ENCODE results near the gene GNB1. TPM values are rescaled to one million over a fixed set of nuclear protein-coding genes. Genes with fewer than 3 reads are reported as not detected.

The GNB1 gene
- total RNA-seq, 3 donors from 2014 or later (not counting 1 experiment from before 2014, with no cell fraction given): 285 to 304 (median 289) TPM

DNA sequence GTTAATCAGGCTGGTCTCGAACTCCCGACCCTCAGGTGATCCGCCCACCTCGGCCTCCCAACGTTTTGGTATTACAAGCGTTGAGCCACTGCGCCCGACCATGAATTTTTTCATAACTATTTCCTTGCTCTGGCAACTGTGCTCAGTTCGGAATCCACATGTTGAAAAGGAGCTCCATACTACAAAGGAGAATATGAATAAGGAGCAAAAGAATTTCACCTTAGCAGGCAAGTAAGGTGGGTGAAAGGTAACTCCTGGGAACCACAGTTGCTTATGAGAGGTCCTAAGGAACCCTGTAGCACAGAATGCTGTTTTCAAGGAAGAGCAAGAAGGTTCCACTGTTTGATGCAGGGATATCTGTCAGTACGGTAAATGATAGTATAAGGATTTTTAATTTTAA lies 82.7 kb downstream of the GNB1 start:
- H3K4me3 Mint-ChIP-seq: no peak overlapping the region
- H3K27me3 Mint-ChIP-seq (ENCODE audit: low read depth in 2 of 2): no peaks in the 10 kb centered on the region
- Histone ChIP-seq H3K4me3 (ENCODE audit: low read length) (no peak overlapping the region), H3K27ac (ENCODE audit: low read length) (no peak overlapping the region), H3K36me3 (ENCODE audit: control insufficient read depth, insufficient read depth, low read length) (peaks cover 40% of the 10 kb centered on the region), H3K4me1 (ENCODE audit: control insufficient read depth, insufficient read depth, low read length) (no peaks in the 10 kb centered on the region), H3K9me3 (ENCODE audit: control insufficient read depth, insufficient read depth, low read length) (no peaks in the 10 kb centered on the region), H3K27me3 (ENCODE audit: control insufficient read depth, insufficient read depth, low read length) (no peaks in the 10 kb centered on the region)
- peak overlapping the region; percentile 15 to 44 for H3K27ac Mint-ChIP-seq
- H3K9me3 Mint-ChIP-seq: no peaks in the 10 kb centered on the region
- H3K36me3 Mint-ChIP-seq: no peaks in the 10 kb centered on the region
- DNase-seq (no peak), ATAC-seq (no peak)
- TF ChIP-seq, protein P1, sequence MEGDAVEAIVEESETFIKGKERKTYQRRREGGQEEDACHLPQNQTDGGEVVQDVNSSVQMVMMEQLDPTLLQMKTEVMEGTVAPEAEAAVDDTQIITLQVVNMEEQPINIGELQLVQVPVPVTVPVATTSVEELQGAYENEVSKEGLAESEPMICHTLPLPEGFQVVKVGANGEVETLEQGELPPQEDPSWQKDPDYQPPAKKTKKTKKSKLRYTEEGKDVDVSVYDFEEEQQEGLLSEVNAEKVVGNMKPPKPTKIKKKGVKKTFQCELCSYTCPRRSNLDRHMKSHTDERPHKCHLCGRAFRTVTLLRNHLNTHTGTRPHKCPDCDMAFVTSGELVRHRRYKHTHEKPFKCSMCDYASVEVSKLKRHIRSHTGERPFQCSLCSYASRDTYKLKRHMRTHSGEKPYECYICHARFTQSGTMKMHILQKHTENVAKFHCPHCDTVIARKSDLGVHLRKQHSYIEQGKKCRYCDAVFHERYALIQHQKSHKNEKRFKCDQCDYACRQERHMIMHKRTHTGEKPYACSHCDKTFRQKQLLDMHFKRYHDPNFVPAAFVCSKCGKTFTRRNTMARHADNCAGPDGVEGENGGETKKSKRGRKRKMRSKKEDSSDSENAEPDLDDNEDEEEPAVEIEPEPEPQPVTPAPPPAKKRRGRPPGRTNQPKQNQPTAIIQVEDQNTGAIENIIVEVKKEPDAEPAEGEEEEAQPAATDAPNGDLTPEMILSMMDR (IDR thresholded peaks at IDR 0.05): no peak
- 91% methylated on average over 10 of the region's 10 CpGs for WGBS (ENCODE audit: insufficient coverage)
- peaks cover 0 to 6% of the 10 kb centered on the region in 2 donors for H3K4me1 Mint-ChIP-seq
- intact Hi-C loops (cut with micrococcal nuclease): no loop called here

GRCh38 chr1:1806890-1807289 lies 84.0 kb downstream of the GNB1 start:
- H3K27ac ChIP-seq (ENCODE audit: low read length): no peak overlapping the region
- Mint-ChIP-seq H3K4me3 (no peak overlapping the region), H3K27ac (peak overlapping the region; percentile 11 to 76), H3K36me3 (no peaks in the 10 kb centered on the region), H3K9me3 (no peaks in the 10 kb centered on the region), H3K27me3 (ENCODE audit: low read depth in 2 of 2) (no peaks in the 10 kb centered on the region), H3K4me1 (peaks cover 6 to 9% of the 10 kb centered on the region in 2 donors)
- H3K27me3 ChIP-seq (ENCODE audit: control insufficient read depth, insufficient read depth, low read length): no peaks in the 10 kb centered on the region
- TF ChIP-seq, protein P1 (IDR thresholded peaks at IDR 0.05): no peak
- no peaks in the 10 kb centered on the region for H3K4me1 ChIP-seq (ENCODE audit: control insufficient read depth, insufficient read depth, low read length)
- H3K9me3 ChIP-seq (ENCODE audit: control insufficient read depth, insufficient read depth, low read length): no peaks in the 10 kb centered on the region
- no peak overlapping the region for H3K4me3 ChIP-seq (ENCODE audit: low read length)
- DNase-seq (no peak), ATAC-seq (no peak)
- WGBS (ENCODE audit: insufficient coverage): 75% methylated on average over 2 of the region's 2 CpGs
- H3K36me3 ChIP-seq (ENCODE audit: control insufficient read depth, insufficient read depth, low read length): peaks cover 46% of the 10 kb centered on the region
- intact Hi-C loops (cut with micrococcal nuclease): no loop called here

GRCh38 chr1:1804301-1804700 lies 86.6 kb downstream of the GNB1 start:
- WGBS (ENCODE audit: insufficient coverage): 97% methylated on average over 8 of the region's 8 CpGs
- Histone ChIP-seq H3K27ac (ENCODE audit: low read length) (no peak overlapping the region), H3K4me3 (ENCODE audit: low read length) (no peak overlapping the region), H3K9me3 (ENCODE audit: control insufficient read depth, insufficient read depth, low read length) (no peaks in the 10 kb centered on the region), H3K36me3 (ENCODE audit: control insufficient read depth, insufficient read depth, low read length) (peaks cover 45% of the 10 kb centered on the region), H3K27me3 (ENCODE audit: control insufficient read depth, insufficient read depth, low read length) (no peaks in the 10 kb centered on the region), H3K4me1 (ENCODE audit: control insufficient read depth, insufficient read depth, low read length) (peaks cover 7% of the 10 kb centered on the region)
- Mint-ChIP-seq H3K4me1 (peaks cover 26 to 28% of the 10 kb centered on the region in 2 donors), H3K36me3 (no peaks in the 10 kb centered on the region), H3K27me3 (ENCODE audit: low read depth in 2 of 2) (no peaks in the 10 kb centered on the region), H3K4me3 (no peak overlapping the region), H3K27ac (peak overlapping the region in 1 of 2 donors; percentile 45), H3K9me3 (no peaks in the 10 kb centered on the region)
- DNase-seq (no peak), ATAC-seq (no peak)
- intact Hi-C loops (cut with micrococcal nuclease): no loop called here
- TF ChIP-seq, protein P1 (IDR thresholded peaks at IDR 0.05): no peak

DNA sequence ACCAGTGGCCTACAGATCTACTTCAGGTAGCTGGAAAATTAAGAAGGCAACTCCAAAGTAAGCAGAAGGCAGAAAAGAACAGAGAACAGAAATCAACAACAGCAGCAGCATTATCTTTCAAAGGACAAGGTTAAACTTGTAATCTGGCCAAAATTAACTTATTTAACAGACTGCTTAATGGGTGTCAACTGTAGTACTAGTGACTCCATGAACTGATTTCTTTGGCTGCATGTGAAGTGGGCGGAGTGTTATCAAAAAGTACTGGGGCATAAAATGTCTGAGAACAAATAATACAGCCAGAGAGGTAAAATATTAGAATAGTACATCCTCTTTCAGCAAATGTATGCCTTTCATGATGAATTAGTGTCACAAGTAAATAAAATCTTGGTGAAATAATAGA lies 88.0 kb downstream of the GNB1 start:
- H3K36me3 Mint-ChIP-seq: no peaks in the 10 kb centered on the region
- no CpG with 5 or more reads among the region's 1 CpG for WGBS (ENCODE audit: insufficient coverage)
- H3K27me3 ChIP-seq (ENCODE audit: control insufficient read depth, insufficient read depth, low read length): no peaks in the 10 kb centered on the region
- H3K27me3 Mint-ChIP-seq (ENCODE audit: low read depth in 2 of 2): no peaks in the 10 kb centered on the region
- TF ChIP-seq, protein P1 (IDR thresholded peaks at IDR 0.05): no peak
- intact Hi-C loops (cut with micrococcal nuclease): no loop called here
- H3K9me3 Mint-ChIP-seq: no peaks in the 10 kb centered on the region
- H3K27ac Mint-ChIP-seq: peak overlapping the region; percentile 12 to 58
- no peaks in the 10 kb centered on the region for H3K9me3 ChIP-seq (ENCODE audit: control insufficient read depth, insufficient read depth, low read length)
- no peak for DNase-seq
- no peak overlapping the region for H3K27ac ChIP-seq (ENCODE audit: low read length)
- peaks cover 14% of the 10 kb centered on the region for H3K4me1 ChIP-seq (ENCODE audit: control insufficient read depth, insufficient read depth, low read length)
- H3K4me1 Mint-ChIP-seq: peaks cover 31 to 33% of the 10 kb centered on the region in 2 donors
- no peak overlapping the region for H3K4me3 ChIP-seq (ENCODE audit: low read length)
- no peak for ATAC-seq
- H3K4me3 Mint-ChIP-seq: no peak overlapping the region
- peaks cover 50% of the 10 kb centered on the region for H3K36me3 ChIP-seq (ENCODE audit: control insufficient read depth, insufficient read depth, low read length)

Data from natural killer cell (primary cell).